ENCODE data around the gene NR6A1.

The NR6A1 gene

GRCh38 chr9:124694414-124695279 is 76.5 kb downstream of the NR6A1 start:
- no CpG with 5 or more reads among the region's 3 CpGs for WGBS, 2 donors (ENCODE audit: extremely low coverage in 2 of 2, insufficient read length in 2 of 2, insufficient replicate concordance in 1 of 2)
- no peak overlapping the region for H3K14ac ChIP-seq (ENCODE audit: low read length)
- no peak overlapping the region for H2BK5ac ChIP-seq (ENCODE audit: low read length)
- H4K91ac ChIP-seq (ENCODE audit: low read depth, low read length, poor library complexity): no peak overlapping the region
- no peak overlapping the region for H2AK5ac ChIP-seq (ENCODE audit: low read depth, low read length)
- no peak overlapping the region for H3K4ac ChIP-seq (ENCODE audit: low read length)
- H3K9ac ChIP-seq (ENCODE audit: low read depth, low read length, poor library complexity): no peak overlapping the region
- peaks cover 14 to 28% of the 10 kb centered on the region in 2 donors for H3K4me1 ChIP-seq (ENCODE audit: control insufficient read depth in 2 of 2, insufficient read depth in 1 of 2, low read depth in 1 of 2, low read length in 2 of 2)
- no peaks in the 10 kb centered on the region for H3K79me1 ChIP-seq (ENCODE audit: low read depth, low read length)
- H2AFZ ChIP-seq (ENCODE audit: low read length): no peak overlapping the region
- H2BK15ac ChIP-seq (ENCODE audit: low read length): no peak overlapping the region
- DNase-seq (ENCODE audit: low spot score): no peak
- no peak overlapping the region for H3K23ac ChIP-seq (ENCODE audit: low read depth, low read length, poor library complexity)
- H3K18ac ChIP-seq (ENCODE audit: low read length): no peak overlapping the region
- H4K8ac ChIP-seq (ENCODE audit: low read depth, low read length): no peak overlapping the region
- H3K9me3 ChIP-seq (replicated peaks in 1 of 2; ENCODE audit: control insufficient read depth in 2 of 2, insufficient read depth in 1 of 2, low read depth in 1 of 2, low read length in 2 of 2): no peaks in the 10 kb centered on the region
- no peak overlapping the region for H2BK120ac ChIP-seq (ENCODE audit: low read depth, low read length)
- H3K36me3 ChIP-seq (replicated peaks in 1 of 2; ENCODE audit: control insufficient read depth in 2 of 2, insufficient read depth in 2 of 2, low read length in 2 of 2): peaks cover 0 to 72% of the 10 kb centered on the region in 2 donors
- H2BK12ac ChIP-seq (ENCODE audit: low read length): no peak overlapping the region
- no peak overlapping the region for H3K27ac ChIP-seq (replicated peaks; ENCODE audit: low read length)
- H3K27me3 ChIP-seq (ENCODE audit: control insufficient read depth in 3 of 3, insufficient read depth in 3 of 3, low read depth in 1 of 3, low read length in 3 of 3): no peaks in the 10 kb centered on the region
- no peak overlapping the region for H3K4me3 ChIP-seq (ENCODE audit: low read length in 2 of 2)
- H3K4me2 ChIP-seq (ENCODE audit: insufficient read depth, low read length, poor library complexity, severe bottlenecking): no peak overlapping the region

GRCh38 chr9:124693403-124693802 is 77.7 kb downstream of the NR6A1 start:
- Histone ChIP-seq H3K79me1 (ENCODE audit: low read depth, low read length) (no peaks in the 10 kb centered on the region), H3K4me3 (ENCODE audit: low read length in 2 of 2) (no peak overlapping the region), H3K4ac (ENCODE audit: low read length) (no peak overlapping the region), H3K27me3 (ENCODE audit: control insufficient read depth in 3 of 3, insufficient read depth in 3 of 3, low read depth in 1 of 3, low read length in 3 of 3) (no peaks in the 10 kb centered on the region), H3K9ac (ENCODE audit: low read depth, low read length, poor library complexity) (no peak overlapping the region), H2BK5ac (ENCODE audit: low read length) (no peak overlapping the region), H2AFZ (ENCODE audit: low read length) (no peak overlapping the region), H3K4me1 (ENCODE audit: control insufficient read depth in 2 of 2, insufficient read depth in 1 of 2, low read depth in 1 of 2, low read length in 2 of 2) (peaks cover 12 to 20% of the 10 kb centered on the region in 2 donors), H3K27ac (replicated peaks; ENCODE audit: low read length) (no peak overlapping the region), H2AK5ac (ENCODE audit: low read depth, low read length) (no peak overlapping the region), H4K91ac (ENCODE audit: low read depth, low read length, poor library complexity) (no peak overlapping the region), H3K14ac (ENCODE audit: low read length) (no peak overlapping the region), H3K4me2 (ENCODE audit: insufficient read depth, low read length, poor library complexity, severe bottlenecking) (no peak overlapping the region), H2BK15ac (ENCODE audit: low read length) (no peak overlapping the region), H3K18ac (ENCODE audit: low read length) (no peak overlapping the region), H3K9me3 (replicated peaks in 1 of 2; ENCODE audit: control insufficient read depth in 2 of 2, insufficient read depth in 1 of 2, low read depth in 1 of 2, low read length in 2 of 2) (peaks cover 0 to 4% of the 10 kb centered on the region in 2 donors), H3K23ac (ENCODE audit: low read depth, low read length, poor library complexity) (no peak overlapping the region), H4K8ac (ENCODE audit: low read depth, low read length) (peak overlapping the region; percentile 29), H3K36me3 (replicated peaks in 1 of 2; ENCODE audit: control insufficient read depth in 2 of 2, insufficient read depth in 2 of 2, low read length in 2 of 2) (peaks cover 0 to 71% of the 10 kb centered on the region in 2 donors), H2BK12ac (ENCODE audit: low read length) (no peak overlapping the region), H2BK120ac (ENCODE audit: low read depth, low read length) (no peak overlapping the region)
- DNase-seq (ENCODE audit: low spot score): no peak
- WGBS, 2 donors (ENCODE audit: extremely low coverage in 2 of 2, insufficient read length in 2 of 2, insufficient replicate concordance in 1 of 2): no CpG with 5 or more reads among the region's 3 CpGs

- Histone ChIP-seq H3K27me3 (ENCODE audit: control insufficient read depth in 3 of 3, insufficient read depth in 3 of 3, low read depth in 1 of 3, low read length in 3 of 3) (no peaks in the 10 kb centered on the region), H2BK12ac (ENCODE audit: low read length) (no peak overlapping the region), H3K14ac (ENCODE audit: low read length) (no peak overlapping the region), H2BK5ac (ENCODE audit: low read length) (no peak overlapping the region), H3K36me3 (replicated peaks in 1 of 2; ENCODE audit: control insufficient read depth in 2 of 2, insufficient read depth in 2 of 2, low read length in 2 of 2) (peaks cover 2 to 96% of the 10 kb centered on the region in 2 donors), H2AFZ (ENCODE audit: low read length) (no peak overlapping the region), H3K4me2 (ENCODE audit: insufficient read depth, low read length, poor library complexity, severe bottlenecking) (no peak overlapping the region), H3K23ac (ENCODE audit: low read depth, low read length, poor library complexity) (no peak overlapping the region), H4K91ac (ENCODE audit: low read depth, low read length, poor library complexity) (no peak overlapping the region), H3K79me1 (ENCODE audit: low read depth, low read length) (peaks cover 5% of the 10 kb centered on the region), H3K4ac (ENCODE audit: low read length) (no peak overlapping the region), H2BK120ac (ENCODE audit: low read depth, low read length) (no peak overlapping the region), H3K9ac (ENCODE audit: low read depth, low read length, poor library complexity) (no peak overlapping the region), H2BK15ac (ENCODE audit: low read length) (no peak overlapping the region), H3K27ac (replicated peaks; ENCODE audit: low read length) (no peak overlapping the region), H3K4me3 (ENCODE audit: low read length in 2 of 2) (no peak overlapping the region), H4K8ac (ENCODE audit: low read depth, low read length) (no peak overlapping the region), H3K18ac (ENCODE audit: low read length) (no peak overlapping the region), H3K4me1 (ENCODE audit: control insufficient read depth in 2 of 2, insufficient read depth in 1 of 2, low read depth in 1 of 2, low read length in 2 of 2) (peaks cover 0 to 1% of the 10 kb centered on the region in 2 donors), H2AK5ac (ENCODE audit: low read depth, low read length) (no peak overlapping the region), H3K9me3 (replicated peaks in 1 of 2; ENCODE audit: control insufficient read depth in 2 of 2, insufficient read depth in 1 of 2, low read depth in 1 of 2, low read length in 2 of 2) (peaks cover 0 to 10% of the 10 kb centered on the region in 2 donors)
- DNase-seq (ENCODE audit: low spot score): no peak
- WGBS, 2 donors (ENCODE audit: extremely low coverage in 2 of 2, insufficient read length in 2 of 2, insufficient replicate concordance in 1 of 2): no CpG with 5 or more reads among the region's 6 CpGs
These were observed 82.7 kb downstream of the NR6A1 start for GRCh38 chr9:124688238-124688904.

- Histone ChIP-seq H3K27me3 (ENCODE audit: control insufficient read depth in 3 of 3, insufficient read depth in 3 of 3, low read depth in 1 of 3, low read length in 3 of 3) (no peaks in the 10 kb centered on the region), H3K27ac (replicated peaks; ENCODE audit: low read length) (no peak overlapping the region), H4K91ac (ENCODE audit: low read depth, low read length, poor library complexity) (no peak overlapping the region), H2BK5ac (ENCODE audit: low read length) (no peak overlapping the region), H3K23ac (ENCODE audit: low read depth, low read length, poor library complexity) (no peak overlapping the region), H3K9me3 (replicated peaks in 1 of 2; ENCODE audit: control insufficient read depth in 2 of 2, insufficient read depth in 1 of 2, low read depth in 1 of 2, low read length in 2 of 2) (peaks cover 0 to 10% of the 10 kb centered on the region in 2 donors), H3K79me1 (ENCODE audit: low read depth, low read length) (peaks cover 5% of the 10 kb centered on the region), H2BK12ac (ENCODE audit: low read length) (no peak overlapping the region), H3K4ac (ENCODE audit: low read length) (no peak overlapping the region), H2AK5ac (ENCODE audit: low read depth, low read length) (no peak overlapping the region), H3K36me3 (replicated peaks in 1 of 2; ENCODE audit: control insufficient read depth in 2 of 2, insufficient read depth in 2 of 2, low read length in 2 of 2) (peaks cover 2 to 95% of the 10 kb centered on the region in 2 donors), H3K4me1 (ENCODE audit: control insufficient read depth in 2 of 2, insufficient read depth in 1 of 2, low read depth in 1 of 2, low read length in 2 of 2) (no peaks in the 10 kb centered on the region), H3K9ac (ENCODE audit: low read depth, low read length, poor library complexity) (no peak overlapping the region), H3K18ac (ENCODE audit: low read length) (no peak overlapping the region), H2BK120ac (ENCODE audit: low read depth, low read length) (no peak overlapping the region), H3K4me2 (ENCODE audit: insufficient read depth, low read length, poor library complexity, severe bottlenecking) (no peak overlapping the region), H4K8ac (ENCODE audit: low read depth, low read length) (no peak overlapping the region), H2BK15ac (ENCODE audit: low read length) (no peak overlapping the region), H2AFZ (ENCODE audit: low read length) (no peak overlapping the region), H3K14ac (ENCODE audit: low read length) (no peak overlapping the region), H3K4me3 (ENCODE audit: low read length in 2 of 2) (no peak overlapping the region)
- no CpG with 5 or more reads among the region's 2 CpGs for WGBS, 2 donors (ENCODE audit: extremely low coverage in 2 of 2, insufficient read length in 2 of 2, insufficient replicate concordance in 1 of 2)
- no peak for DNase-seq (ENCODE audit: low spot score)
These were observed 84.2 kb downstream of the NR6A1 start for GRCh38 chr9:124686918-124687317.

Measured in neuronal stem cell (in vitro differentiated cells).